Measurements from ENCODE around the gene TSSK1B.
"Not testable (repeated sequence)": the region's sequence is repeated elsewhere in the genome, so short reads cannot be mapped to it uniquely, and the experiment has no call there.

TSSK1B gene

GRCh38 chr5:113434889-113435288 lies at the start of gene TSSK1B:
Gene TSSK1B, minus strand, starts transcription at chr5:113434989. Its CDS starts 150 bp downstream, at chr5:113434839.
- DNase-seq (ENCODE audit: low spot score), result no peak
- TF ChIP-seq CTCF (IDR thresholded peaks at IDR 0.05; ENCODE audit: extremely low read depth, missing control alignments), result no peak

GRCh38 chr5:113480243-113480642 lies 45.5 kb upstream of the TSSK1B start:
- no peak for TF ChIP-seq CTCF (IDR thresholded peaks at IDR 0.05; ENCODE audit: extremely low read depth, missing control alignments)
- DNase-seq (ENCODE audit: low spot score), result no peak

- no peak for DNase-seq (ENCODE audit: low spot score)
- TF ChIP-seq CTCF (IDR thresholded peaks at IDR 0.05; ENCODE audit: extremely low read depth, missing control alignments), result no peak
Observed at GRCh38 chr5:113478691-113479090, 43.9 kb upstream of the TSSK1B start.

GRCh38 chr5:113474100-113474728 lies 39.4 kb upstream of the TSSK1B start:
- DNase-seq (ENCODE audit: low spot score), result no peak
- TF ChIP-seq CTCF (IDR thresholded peaks at IDR 0.05; ENCODE audit: extremely low read depth, missing control alignments), result no peak

GRCh38 chr5:113463032-113463431 lies 28.2 kb upstream of the TSSK1B start:
- DNase-seq (ENCODE audit: low spot score), result no peak
- no peak for TF ChIP-seq CTCF (IDR thresholded peaks at IDR 0.05; ENCODE audit: extremely low read depth, missing control alignments)

- DNase-seq (ENCODE audit: low spot score), result not testable (repeated sequence)
Observed at GRCh38 chr5:113457106-113457505, 22.3 kb upstream of the TSSK1B start.

- TF ChIP-seq CTCF (IDR thresholded peaks at IDR 0.05; ENCODE audit: extremely low read depth, missing control alignments), result no peak
- no peak for DNase-seq (ENCODE audit: low spot score)
Observed at GRCh38 chr5:113452941-113453340, 18.2 kb upstream of the TSSK1B start.

GRCh38 chr5:113451797-113452196 lies 17.0 kb upstream of the TSSK1B start:
- no peak for TF ChIP-seq CTCF (IDR thresholded peaks at IDR 0.05; ENCODE audit: extremely low read depth, missing control alignments)
- no peak for DNase-seq (ENCODE audit: low spot score)
